ENCODE data around the gene CTNNA2.

Gene CTNNA2

GRCh38 chr2:80151248-80151647 is 638.4 kb downstream of the CTNNA2 start:
- no peak for DNase-seq (ENCODE audit: low read depth)
- TF ChIP-seq, protein P1, sequence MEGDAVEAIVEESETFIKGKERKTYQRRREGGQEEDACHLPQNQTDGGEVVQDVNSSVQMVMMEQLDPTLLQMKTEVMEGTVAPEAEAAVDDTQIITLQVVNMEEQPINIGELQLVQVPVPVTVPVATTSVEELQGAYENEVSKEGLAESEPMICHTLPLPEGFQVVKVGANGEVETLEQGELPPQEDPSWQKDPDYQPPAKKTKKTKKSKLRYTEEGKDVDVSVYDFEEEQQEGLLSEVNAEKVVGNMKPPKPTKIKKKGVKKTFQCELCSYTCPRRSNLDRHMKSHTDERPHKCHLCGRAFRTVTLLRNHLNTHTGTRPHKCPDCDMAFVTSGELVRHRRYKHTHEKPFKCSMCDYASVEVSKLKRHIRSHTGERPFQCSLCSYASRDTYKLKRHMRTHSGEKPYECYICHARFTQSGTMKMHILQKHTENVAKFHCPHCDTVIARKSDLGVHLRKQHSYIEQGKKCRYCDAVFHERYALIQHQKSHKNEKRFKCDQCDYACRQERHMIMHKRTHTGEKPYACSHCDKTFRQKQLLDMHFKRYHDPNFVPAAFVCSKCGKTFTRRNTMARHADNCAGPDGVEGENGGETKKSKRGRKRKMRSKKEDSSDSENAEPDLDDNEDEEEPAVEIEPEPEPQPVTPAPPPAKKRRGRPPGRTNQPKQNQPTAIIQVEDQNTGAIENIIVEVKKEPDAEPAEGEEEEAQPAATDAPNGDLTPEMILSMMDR (IDR thresholded peaks at IDR 0.05; ENCODE audit: insufficient read depth, low read depth, low read length, missing control alignments), result no peak
- H3K4me3 ChIP-seq (ENCODE audit: low read depth, low read length), result no peak overlapping the region

DNA sequence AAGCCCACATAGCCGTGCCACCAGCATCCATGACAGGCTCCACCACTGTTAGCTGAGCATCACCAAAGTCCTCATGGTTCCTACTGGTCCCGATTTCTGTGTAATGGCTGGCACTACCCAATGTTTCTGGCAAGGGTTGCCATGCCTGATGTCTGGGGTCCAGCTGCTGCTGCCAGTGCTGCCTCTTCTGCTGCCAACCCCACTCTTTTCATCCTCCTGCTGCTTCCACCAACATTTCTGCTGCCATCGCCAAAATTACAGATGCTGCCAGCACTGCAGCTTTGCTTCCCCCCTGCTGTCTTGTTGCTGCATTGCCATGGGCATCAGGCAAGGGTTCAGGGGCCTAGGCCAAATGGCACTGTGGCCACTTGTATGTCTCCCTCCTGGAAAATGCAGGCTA is 638.8 kb downstream of the CTNNA2 start:
- TF ChIP-seq, protein P1 (IDR thresholded peaks at IDR 0.05; ENCODE audit: insufficient read depth, low read depth, low read length, missing control alignments), result no peak
- H3K4me3 ChIP-seq (ENCODE audit: low read depth, low read length), result no peak overlapping the region
- DNase-seq (ENCODE audit: low read depth), result no peak

- no peak for DNase-seq (ENCODE audit: low read depth)
- no peak overlapping the region for H3K4me3 ChIP-seq (ENCODE audit: low read depth, low read length)
- TF ChIP-seq, protein P1 (IDR thresholded peaks at IDR 0.05; ENCODE audit: insufficient read depth, low read depth, low read length, missing control alignments), result no peak
Measured at GRCh38 chr2:80153151-80153550, 640.3 kb downstream of the CTNNA2 start.

DNA sequence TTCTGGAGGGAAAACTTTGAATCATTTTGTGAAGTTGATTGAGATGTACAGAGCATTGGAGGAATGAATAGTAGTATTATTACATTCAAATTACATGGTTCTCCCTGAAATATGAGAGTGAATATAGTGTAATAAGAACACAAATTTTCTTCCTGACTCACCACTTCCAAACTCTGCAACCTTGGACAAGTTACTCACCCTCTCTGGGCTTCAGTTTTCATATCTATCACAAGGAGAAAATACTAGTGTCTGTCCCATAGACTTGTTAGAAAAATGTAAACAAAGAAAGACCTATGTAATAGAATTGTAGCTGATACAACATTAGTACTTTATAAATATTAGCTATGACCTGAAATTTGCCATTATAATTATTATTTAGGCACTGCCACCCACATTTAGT is 640.9 kb downstream of the CTNNA2 start:
- TF ChIP-seq, protein P1 (IDR thresholded peaks at IDR 0.05; ENCODE audit: insufficient read depth, low read depth, low read length, missing control alignments), result no peak
- DNase-seq (ENCODE audit: low read depth), result no peak
- no peak overlapping the region for H3K4me3 ChIP-seq (ENCODE audit: low read depth, low read length)

DNA sequence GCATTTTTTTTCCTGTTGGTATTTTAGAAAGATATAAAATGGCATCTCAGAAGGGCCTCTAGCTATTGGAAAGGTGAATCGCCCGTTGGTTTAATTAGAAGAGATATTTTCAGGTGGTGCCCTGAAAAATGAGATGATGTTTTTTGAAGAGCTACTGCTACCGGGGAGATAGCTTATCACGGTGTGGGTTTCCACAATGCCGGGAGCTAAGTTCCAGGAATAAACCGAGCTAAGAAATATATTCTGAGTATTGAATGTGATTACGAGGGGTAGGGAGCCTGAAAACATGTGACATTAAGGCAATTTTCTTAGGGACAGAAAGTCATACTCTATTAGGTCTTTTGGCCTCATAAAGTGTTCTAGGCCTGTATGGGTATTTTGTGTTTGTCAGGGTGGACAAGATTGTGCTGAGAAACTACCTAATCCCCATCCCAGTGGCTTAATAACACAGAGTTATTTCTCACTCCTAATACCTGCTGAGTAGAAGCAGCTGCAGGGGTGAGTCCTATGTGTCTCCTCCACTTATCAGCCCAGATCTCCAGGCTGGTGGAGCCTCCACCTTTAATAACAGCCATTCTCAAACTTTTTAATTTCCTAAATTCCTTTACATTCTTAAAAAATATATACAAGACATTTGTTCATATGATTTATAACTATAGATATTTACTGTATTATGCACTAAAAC is 641.5 kb downstream of the CTNNA2 start:
- TF ChIP-seq, protein P1 (IDR thresholded peaks at IDR 0.05; ENCODE audit: insufficient read depth, low read depth, low read length, missing control alignments), result no peak
- no peak overlapping the region for H3K4me3 ChIP-seq (ENCODE audit: low read depth, low read length)
- no peak for DNase-seq (ENCODE audit: low read depth)

DNA sequence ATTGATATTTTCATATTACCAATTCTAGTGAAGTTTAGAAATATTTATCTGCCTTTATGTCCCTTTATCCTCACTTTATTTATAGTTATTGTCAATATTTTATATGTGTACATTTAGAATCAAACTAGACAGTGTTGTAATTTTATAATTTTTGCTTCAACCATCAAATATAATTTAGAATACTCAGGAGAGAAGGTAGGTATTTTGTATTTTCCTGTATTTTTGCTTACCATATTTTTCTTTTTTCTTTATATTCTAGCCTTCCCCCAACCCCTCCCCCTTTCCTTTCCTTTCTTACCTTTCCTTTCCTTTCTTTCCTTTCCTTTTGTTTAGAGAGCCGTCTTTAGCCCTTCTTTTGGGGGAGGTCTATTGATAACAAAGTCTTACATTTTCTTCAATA is 651.5 kb downstream of the CTNNA2 start:
- TF ChIP-seq, protein P1 (IDR thresholded peaks at IDR 0.05; ENCODE audit: insufficient read depth, low read depth, low read length, missing control alignments), result no peak
- H3K4me3 ChIP-seq (ENCODE audit: low read depth, low read length), result no peak overlapping the region
- DNase-seq (ENCODE audit: low read depth), result no peak
